ENCODE results near the gene MMADHC.
A peak's percentile ranks its signal among the peaks of the same experiment; 100 is the strongest.

MMADHC gene

DNA sequence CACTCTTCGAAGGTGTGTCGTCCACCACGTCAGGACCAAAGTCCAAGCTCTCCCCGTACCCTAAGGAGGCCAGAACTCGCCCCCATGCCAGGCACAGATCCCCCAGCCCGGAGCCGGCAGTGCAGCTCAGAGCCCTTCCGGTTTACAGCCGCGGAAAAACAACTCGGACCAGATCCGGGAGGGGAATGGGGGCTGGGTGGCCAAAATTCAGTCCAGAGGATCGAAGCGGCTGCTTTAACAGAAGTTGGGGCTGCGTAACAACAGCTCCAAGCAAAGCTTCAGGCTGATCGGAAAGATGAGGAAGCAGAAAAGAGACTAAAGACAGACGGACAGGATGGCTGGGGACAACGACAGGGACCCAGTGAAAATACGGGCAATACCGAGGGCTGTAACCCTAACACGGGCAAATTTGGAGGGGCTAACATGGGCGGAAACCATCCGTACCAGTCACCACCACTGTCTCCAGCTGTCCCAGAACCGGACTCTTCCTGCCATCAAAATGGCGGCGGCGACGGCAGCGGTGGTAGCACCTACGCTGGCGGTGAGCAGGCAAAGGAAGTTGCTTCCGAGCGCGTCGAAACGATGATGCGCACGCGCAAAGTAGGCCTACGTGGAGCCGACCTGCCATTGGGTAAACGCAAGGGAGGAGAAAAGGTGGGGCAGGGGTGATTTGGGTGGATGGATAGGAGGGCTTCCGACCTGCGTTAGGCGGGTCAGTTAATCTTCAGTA is at the start of gene MMADHC:
TSS of gene MMADHC (minus strand) at position 556 of the 730 bp plus-strand sequence. CDS start 678 bp downstream, outside the sequence.
- DNase-seq, result peak; percentile 95

GRCh38 chr2:149634103-149634502 is 46.5 kb upstream of the MMADHC start:
- no peak for DNase-seq

DNA sequence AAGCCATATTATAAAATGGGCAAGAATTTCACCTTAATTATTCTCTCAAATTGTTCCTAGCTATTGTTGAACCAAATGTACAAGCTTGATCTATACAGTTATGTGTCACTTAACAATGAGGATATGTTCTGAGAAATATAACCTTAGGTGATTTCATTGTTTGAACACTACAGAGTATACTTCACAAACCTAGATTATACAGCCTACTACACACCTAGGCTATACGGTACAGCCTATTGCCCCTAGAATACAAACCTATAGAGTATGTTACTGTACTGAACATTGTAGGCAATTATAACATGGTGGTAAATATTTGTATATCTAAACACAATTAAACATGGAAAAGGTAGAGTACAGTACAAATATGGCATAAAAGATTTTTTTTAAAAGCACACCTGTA is 42.9 kb upstream of the MMADHC start:
- no peak for DNase-seq

- no peak for DNase-seq
Observed at GRCh38 chr2:149629026-149629425, 41.5 kb upstream of the MMADHC start.

GRCh38 chr2:149627111-149627801 is 39.7 kb upstream of the MMADHC start:
- DNase-seq, result no peak

DNA sequence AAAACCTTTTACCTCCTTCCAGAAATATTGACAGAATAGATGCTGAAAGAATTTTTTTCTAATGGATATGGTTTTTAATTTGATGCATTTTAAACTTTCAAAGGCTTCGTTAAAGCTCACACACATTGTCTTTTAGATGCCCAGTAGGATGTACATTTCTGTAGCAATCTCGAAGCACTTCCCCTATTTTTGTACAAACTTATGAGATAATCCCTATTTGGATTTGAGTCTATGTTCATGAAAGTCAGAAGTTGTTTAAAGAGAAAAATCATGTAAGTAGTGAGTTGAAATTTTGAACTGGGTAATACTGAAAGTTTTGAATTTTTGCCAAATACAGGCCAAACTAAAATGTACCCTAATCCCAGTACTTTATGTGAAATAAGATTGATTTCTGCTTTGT is 38.1 kb upstream of the MMADHC start:
- DNase-seq, result no peak

- DNase-seq, result no peak
Observed at GRCh38 chr2:149625271-149625670, 37.7 kb upstream of the MMADHC start.

GRCh38 chr2:149622343-149622742 is 34.8 kb upstream of the MMADHC start:
- DNase-seq, result no peak

- DNase-seq, result no peak
Observed at GRCh38 chr2:149617476-149617875, 29.9 kb upstream of the MMADHC start.

- no peak for DNase-seq
Observed at GRCh38 chr2:149616681-149617456, 29.3 kb upstream of the MMADHC start.

DNA sequence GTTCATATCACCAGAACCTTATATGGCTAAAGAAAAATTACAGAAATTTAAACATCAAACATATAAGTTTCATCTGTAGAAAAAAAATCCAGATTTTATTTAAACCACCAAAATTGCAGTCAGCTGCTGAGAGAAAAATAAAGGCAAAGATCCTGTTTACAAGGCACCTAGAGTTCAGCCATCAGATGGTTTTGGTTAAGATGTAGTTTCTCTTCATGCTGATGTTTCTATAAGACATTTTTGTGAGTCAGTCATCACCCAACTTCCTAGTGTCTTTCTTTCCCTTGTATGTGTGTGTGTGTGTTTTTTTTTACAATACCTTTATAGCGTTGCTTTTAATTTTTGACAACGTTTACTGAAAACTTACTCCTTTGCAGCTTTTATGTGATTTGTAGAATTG is 26.1 kb upstream of the MMADHC start:
- no peak for DNase-seq

- no peak for DNase-seq
Observed at GRCh38 chr2:149612122-149612521, 24.5 kb upstream of the MMADHC start.

DNA sequence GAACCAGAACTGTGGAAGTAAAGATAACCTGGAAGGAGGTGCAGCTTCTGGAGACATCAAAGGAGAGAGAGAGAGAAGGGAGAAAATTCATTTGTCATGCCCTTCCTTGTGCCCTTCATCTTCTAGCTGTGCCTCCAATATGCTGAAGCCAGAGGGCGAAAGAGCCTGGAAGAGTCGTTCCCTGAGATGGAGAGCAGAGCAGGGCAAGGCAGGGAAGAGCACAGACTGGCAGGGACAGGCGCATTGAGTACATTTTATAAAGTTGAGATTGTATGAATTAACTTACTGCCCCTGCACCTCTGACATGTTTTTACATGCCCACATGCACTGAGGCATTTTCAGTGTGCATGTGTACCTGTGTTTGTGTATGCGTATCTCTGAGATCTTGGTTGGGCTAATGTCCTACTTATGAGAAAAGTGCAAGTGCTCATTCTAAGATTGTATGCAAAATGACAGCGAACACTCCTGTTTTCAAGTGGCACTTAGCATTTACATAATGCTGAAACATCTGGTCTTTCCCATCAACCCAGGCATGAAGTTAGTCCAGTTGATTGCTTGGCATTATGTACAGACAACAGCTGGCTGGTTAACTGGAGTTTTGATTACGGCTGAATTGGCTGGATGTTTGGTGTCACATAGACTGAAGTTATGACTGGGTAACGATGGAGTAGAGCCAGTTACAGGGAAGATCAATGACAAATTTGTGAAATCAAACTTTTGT is 23.7 kb upstream of the MMADHC start:
- no peak for DNase-seq

DNA sequence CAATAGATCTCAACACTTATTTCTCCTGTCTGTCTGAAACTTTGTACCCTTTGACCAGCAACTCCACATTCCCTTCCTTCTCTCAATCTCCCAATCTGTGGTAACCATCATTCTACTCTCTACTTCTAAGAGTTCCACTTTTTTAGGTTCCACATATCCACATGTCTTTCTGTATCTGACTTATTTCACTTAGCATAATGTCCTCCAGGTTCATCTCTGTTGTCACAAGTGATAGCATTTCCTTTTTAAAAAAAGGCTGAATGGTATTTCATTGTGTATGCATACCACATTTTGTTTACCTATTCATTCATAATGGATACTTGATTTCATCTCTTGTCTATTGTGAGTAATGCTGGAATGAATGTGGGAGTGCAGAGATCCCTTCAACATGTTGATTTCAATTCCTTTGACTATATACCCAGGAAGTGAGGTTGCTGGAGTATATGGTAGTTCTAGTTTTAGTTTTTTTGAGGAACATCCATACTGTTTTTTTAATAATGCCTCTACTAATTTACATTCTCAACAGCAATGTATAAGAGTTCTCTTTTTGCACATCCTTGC is 18.8 kb upstream of the MMADHC start:
- no peak for DNase-seq

DNA sequence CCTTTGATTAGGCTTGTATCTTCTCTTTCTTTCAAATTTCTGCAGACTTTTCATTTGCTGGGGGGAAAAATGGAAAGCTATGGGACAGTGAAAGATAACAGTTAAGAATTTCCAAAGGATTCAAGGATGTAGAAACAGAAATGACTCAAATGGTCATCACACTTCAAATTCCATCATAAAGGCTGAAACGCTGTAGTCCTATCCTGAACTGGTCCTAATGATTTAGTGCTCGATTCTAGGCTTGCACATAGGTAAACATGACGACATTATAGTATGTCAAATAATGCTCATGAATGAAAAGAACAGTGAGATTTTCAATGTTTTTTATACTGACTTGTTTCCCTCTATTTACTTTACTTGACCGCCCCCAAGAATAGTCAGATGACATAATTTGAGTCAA is 15.7 kb upstream of the MMADHC start:
- no peak for DNase-seq

- no peak for DNase-seq
Observed at GRCh38 chr2:149601141-149601796, 13.7 kb upstream of the MMADHC start.

DNA sequence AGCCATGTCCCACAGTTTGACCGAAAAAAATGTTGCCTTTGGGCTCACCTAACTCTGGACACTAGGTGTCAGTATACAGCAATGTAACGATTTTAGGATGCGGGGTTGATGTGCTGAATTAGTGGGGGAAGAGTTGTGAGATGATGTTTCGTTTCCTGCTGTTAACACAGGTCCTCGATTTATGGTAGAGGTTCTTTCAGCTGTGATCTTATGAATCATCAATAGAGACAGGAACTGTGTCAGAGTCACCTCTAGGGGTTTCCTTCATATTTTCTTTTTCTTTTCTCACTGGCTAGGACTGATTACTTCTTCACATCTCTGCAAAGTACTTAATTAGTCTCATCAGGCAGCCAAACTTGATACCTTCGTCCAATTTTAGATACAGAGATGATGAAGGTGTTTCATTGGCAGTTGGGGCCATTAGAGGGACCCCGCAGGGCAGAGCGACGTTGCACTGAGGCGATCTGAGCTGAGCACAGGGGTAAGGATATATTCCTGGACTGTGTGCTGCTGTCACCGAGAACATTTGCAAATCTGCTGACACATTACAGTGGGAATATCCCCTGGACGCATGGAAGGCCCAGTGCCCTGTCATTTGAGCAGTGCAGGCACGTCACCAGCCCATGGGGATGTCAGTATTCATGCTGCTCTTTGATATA is 10.2 kb upstream of the MMADHC start:
- peak; percentile 46 for DNase-seq

GRCh38 chr2:149597050-149597667 is 9.6 kb upstream of the MMADHC start:
- DNase-seq, result no peak

- no peak for DNase-seq
Observed at GRCh38 chr2:149596471-149596870, 8.9 kb upstream of the MMADHC start.

DNA sequence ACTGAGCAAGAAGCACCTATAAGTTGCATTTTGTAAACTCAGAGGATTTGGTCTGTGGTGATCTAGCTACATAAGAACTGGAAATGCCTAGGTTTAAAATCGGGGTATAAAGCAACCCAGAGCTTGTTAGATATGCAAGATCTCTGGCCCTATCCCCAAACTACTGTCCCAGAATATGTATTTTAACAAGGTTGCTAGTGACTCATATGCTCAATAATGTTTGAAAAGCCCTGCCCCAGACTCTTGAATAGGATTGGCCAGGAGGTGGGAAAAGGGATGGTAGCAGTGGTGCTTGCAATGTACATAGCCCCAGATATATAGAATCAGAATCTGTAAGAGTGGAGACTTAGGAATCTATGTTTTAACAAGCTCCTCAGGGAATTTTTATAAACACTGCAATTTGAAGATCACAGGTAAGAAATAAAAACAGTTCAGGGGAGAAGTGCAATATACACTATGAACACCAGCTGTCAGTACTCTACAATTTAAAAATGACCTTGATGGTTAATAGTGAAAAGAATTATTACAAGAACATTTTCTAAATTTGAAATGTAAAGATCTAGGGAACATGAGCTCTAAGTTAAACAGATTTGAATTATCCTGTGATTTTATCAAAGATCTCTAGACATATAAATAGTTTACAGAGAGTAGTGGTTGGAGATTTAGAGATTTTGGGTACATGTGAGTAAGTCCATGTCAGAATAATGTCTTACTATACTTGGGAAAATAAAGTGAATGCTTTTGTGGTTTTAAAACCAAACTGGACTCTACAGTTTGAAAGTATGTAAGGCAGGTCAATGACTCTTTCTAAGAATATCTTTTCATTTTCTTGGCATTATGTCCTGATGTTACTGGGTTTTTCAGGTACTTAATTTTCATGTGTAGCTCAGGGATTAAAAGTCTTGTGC is 7.7 kb upstream of the MMADHC start:
- no peak for DNase-seq
